ENCODE measurements around the gene SLC35G6.

SLC35G6 gene

GRCh38 chr17:7484919-7485377, 3.7 kb downstream of the SLC35G6 start:
- DNase-seq (ENCODE audit: insufficient read length, low spot score) (no peak), FAIRE-seq (no peak)
- TF ChIP-seq TAF1 (IDR thresholded peaks at IDR 0.05; ENCODE audit: low read depth, low read length) (no peak), POLR2AphosphoS5 (IDR thresholded peaks at IDR 0.05; ENCODE audit: low read depth, low read length) (no peak), PAX5 (IDR thresholded peaks at IDR 0.05; ENCODE audit: insufficient read depth, low read length, severe bottlenecking) (no peak), POLR2A (IDR thresholded peaks at IDR 0.05; ENCODE audit: low read depth, low read length) (no peak), SPI1 (IDR thresholded peaks at IDR 0.05; ENCODE audit: low read depth, low read length) (no peak), POU2F2 (IDR thresholded peaks at IDR 0.05; ENCODE audit: low read depth, low read length) (no peak)

- TF ChIP-seq POLR2AphosphoS5 (IDR thresholded peaks at IDR 0.05; ENCODE audit: low read depth, low read length), result no peak
- TF ChIP-seq PAX5 (IDR thresholded peaks at IDR 0.05; ENCODE audit: insufficient read depth, low read length, severe bottlenecking), result no peak
- TF ChIP-seq SPI1 (IDR thresholded peaks at IDR 0.05; ENCODE audit: low read depth, low read length), result no peak
- TF ChIP-seq TAF1 (IDR thresholded peaks at IDR 0.05; ENCODE audit: low read depth, low read length), result no peak
- TF ChIP-seq POU2F2 (IDR thresholded peaks at IDR 0.05; ENCODE audit: low read depth, low read length), result no peak
- FAIRE-seq (peak; percentile 33), DNase-seq (ENCODE audit: insufficient read length, low spot score) (no peak)
Observed at GRCh38 chr17:7486181-7486580, 4.9 kb downstream of the SLC35G6 start.

GRCh38 chr17:7490144-7490543, 8.9 kb downstream of the SLC35G6 start:
- DNase-seq (ENCODE audit: insufficient read length, low spot score) (no peak), FAIRE-seq (no peak)
- no peak for TF ChIP-seq POLR2A (IDR thresholded peaks at IDR 0.05; ENCODE audit: low read depth, low read length)
- no peak for TF ChIP-seq SPI1 (IDR thresholded peaks at IDR 0.05; ENCODE audit: low read depth, low read length)
- no peak for TF ChIP-seq TAF1 (IDR thresholded peaks at IDR 0.05; ENCODE audit: low read depth, low read length)
- TF ChIP-seq PAX5 (IDR thresholded peaks at IDR 0.05; ENCODE audit: insufficient read depth, low read length, severe bottlenecking), result no peak
- no peak for TF ChIP-seq POLR2AphosphoS5 (IDR thresholded peaks at IDR 0.05; ENCODE audit: low read depth, low read length)
- TF ChIP-seq POU2F2 (IDR thresholded peaks at IDR 0.05; ENCODE audit: low read depth, low read length), result no peak

GRCh38 chr17:7491583-7491982, 10.3 kb downstream of the SLC35G6 start:
- FAIRE-seq (no peak), DNase-seq (ENCODE audit: insufficient read length, low spot score) (no peak)
- no peak for TF ChIP-seq POU2F2 (IDR thresholded peaks at IDR 0.05; ENCODE audit: low read depth, low read length)
- TF ChIP-seq TAF1 (IDR thresholded peaks at IDR 0.05; ENCODE audit: low read depth, low read length), result no peak
- TF ChIP-seq PAX5 (IDR thresholded peaks at IDR 0.05; ENCODE audit: insufficient read depth, low read length, severe bottlenecking), result no peak
- TF ChIP-seq POLR2AphosphoS5 (IDR thresholded peaks at IDR 0.05; ENCODE audit: low read depth, low read length), result no peak
- no peak for TF ChIP-seq SPI1 (IDR thresholded peaks at IDR 0.05; ENCODE audit: low read depth, low read length)
- TF ChIP-seq POLR2A (IDR thresholded peaks at IDR 0.05; ENCODE audit: low read depth, low read length), result no peak

GRCh38 chr17:7493941-7494340, 12.7 kb downstream of the SLC35G6 start:
- FAIRE-seq (no peak), DNase-seq (ENCODE audit: insufficient read length, low spot score) (no peak)
- no peak for TF ChIP-seq TAF1 (IDR thresholded peaks at IDR 0.05; ENCODE audit: low read depth, low read length)
- TF ChIP-seq POU2F2 (IDR thresholded peaks at IDR 0.05; ENCODE audit: low read depth, low read length), result no peak
- TF ChIP-seq POLR2A (IDR thresholded peaks at IDR 0.05; ENCODE audit: low read depth, low read length), result no peak
- no peak for TF ChIP-seq PAX5 (IDR thresholded peaks at IDR 0.05; ENCODE audit: insufficient read depth, low read length, severe bottlenecking)
- no peak for TF ChIP-seq POLR2AphosphoS5 (IDR thresholded peaks at IDR 0.05; ENCODE audit: low read depth, low read length)
- TF ChIP-seq SPI1 (IDR thresholded peaks at IDR 0.05; ENCODE audit: low read depth, low read length), result no peak

GRCh38 chr17:7495906-7496434, 14.7 kb downstream of the SLC35G6 start:
- TF ChIP-seq POLR2AphosphoS5 (IDR thresholded peaks at IDR 0.05; ENCODE audit: low read depth, low read length), result no peak
- no peak for TF ChIP-seq PAX5 (IDR thresholded peaks at IDR 0.05; ENCODE audit: insufficient read depth, low read length, severe bottlenecking)
- no peak for TF ChIP-seq TAF1 (IDR thresholded peaks at IDR 0.05; ENCODE audit: low read depth, low read length)
- TF ChIP-seq POU2F2 (IDR thresholded peaks at IDR 0.05; ENCODE audit: low read depth, low read length), result no peak
- TF ChIP-seq POLR2A (IDR thresholded peaks at IDR 0.05; ENCODE audit: low read depth, low read length), result no peak
- no peak for TF ChIP-seq SPI1 (IDR thresholded peaks at IDR 0.05; ENCODE audit: low read depth, low read length)
- DNase-seq (ENCODE audit: insufficient read length, low spot score) (no peak), FAIRE-seq (no peak)

- TF ChIP-seq TAF1 (IDR thresholded peaks at IDR 0.05; ENCODE audit: low read depth, low read length), result no peak
- TF ChIP-seq POLR2AphosphoS5 (IDR thresholded peaks at IDR 0.05; ENCODE audit: low read depth, low read length), result 0 out of 2 replicates have a peak, but pooled peaks have one; percentile 31
- TF ChIP-seq POLR2A (IDR thresholded peaks at IDR 0.05; ENCODE audit: low read depth, low read length), result 0 out of 2 replicates have a peak, but pooled peaks have one; percentile 14
- DNase-seq (ENCODE audit: insufficient read length, low spot score) (no peak), FAIRE-seq (no peak)
Observed at GRCh38 chr17:7496470-7497183, 15.4 kb downstream of the SLC35G6 start.

GRCh38 chr17:7497228-7497627, 16.0 kb downstream of the SLC35G6 start:
- FAIRE-seq (no peak), DNase-seq (ENCODE audit: insufficient read length, low spot score) (no peak)
- TF ChIP-seq POU2F2 (IDR thresholded peaks at IDR 0.05; ENCODE audit: low read depth, low read length) (no peak), POLR2AphosphoS5 (IDR thresholded peaks at IDR 0.05; ENCODE audit: low read depth, low read length) (no peak), TAF1 (IDR thresholded peaks at IDR 0.05; ENCODE audit: low read depth, low read length) (no peak), POLR2A (IDR thresholded peaks at IDR 0.05; ENCODE audit: low read depth, low read length) (0 out of 2 replicates have a peak, but pooled peaks have one; percentile 6), SPI1 (IDR thresholded peaks at IDR 0.05; ENCODE audit: low read depth, low read length) (no peak), PAX5 (IDR thresholded peaks at IDR 0.05; ENCODE audit: insufficient read depth, low read length, severe bottlenecking) (no peak)

GRCh38 chr17:7497636-7498035, 16.4 kb downstream of the SLC35G6 start:
- DNase-seq (ENCODE audit: insufficient read length, low spot score) (no peak), FAIRE-seq (no peak)
- TF ChIP-seq TAF1 (IDR thresholded peaks at IDR 0.05; ENCODE audit: low read depth, low read length) (no peak), PAX5 (IDR thresholded peaks at IDR 0.05; ENCODE audit: insufficient read depth, low read length, severe bottlenecking) (no peak), POLR2AphosphoS5 (IDR thresholded peaks at IDR 0.05; ENCODE audit: low read depth, low read length) (no peak), SPI1 (IDR thresholded peaks at IDR 0.05; ENCODE audit: low read depth, low read length) (no peak), POU2F2 (IDR thresholded peaks at IDR 0.05; ENCODE audit: low read depth, low read length) (no peak), POLR2A (IDR thresholded peaks at IDR 0.05; ENCODE audit: low read depth, low read length) (no peak)
